HG03571 (cell line): ENCODE measurements around the gene SFTPA2.
"Not testable (repeated sequence)": the region's sequence is repeated elsewhere in the genome, so short reads cannot be mapped to it uniquely, and the experiment has no call there.

Experiments
- ATAC-seq: cut with Tn5 transposase; IDR thresholded peaks from one replicate; pipeline ENCODE4 v1.9.1; 2021; ENCODE audit not compliant: unreplicated experiment

Gene SFTPA2

GRCh38 chr10:79516532-79517205, 43.5 kb downstream of the SFTPA2 start:
- ATAC-seq = not testable (repeated sequence)

DNA sequence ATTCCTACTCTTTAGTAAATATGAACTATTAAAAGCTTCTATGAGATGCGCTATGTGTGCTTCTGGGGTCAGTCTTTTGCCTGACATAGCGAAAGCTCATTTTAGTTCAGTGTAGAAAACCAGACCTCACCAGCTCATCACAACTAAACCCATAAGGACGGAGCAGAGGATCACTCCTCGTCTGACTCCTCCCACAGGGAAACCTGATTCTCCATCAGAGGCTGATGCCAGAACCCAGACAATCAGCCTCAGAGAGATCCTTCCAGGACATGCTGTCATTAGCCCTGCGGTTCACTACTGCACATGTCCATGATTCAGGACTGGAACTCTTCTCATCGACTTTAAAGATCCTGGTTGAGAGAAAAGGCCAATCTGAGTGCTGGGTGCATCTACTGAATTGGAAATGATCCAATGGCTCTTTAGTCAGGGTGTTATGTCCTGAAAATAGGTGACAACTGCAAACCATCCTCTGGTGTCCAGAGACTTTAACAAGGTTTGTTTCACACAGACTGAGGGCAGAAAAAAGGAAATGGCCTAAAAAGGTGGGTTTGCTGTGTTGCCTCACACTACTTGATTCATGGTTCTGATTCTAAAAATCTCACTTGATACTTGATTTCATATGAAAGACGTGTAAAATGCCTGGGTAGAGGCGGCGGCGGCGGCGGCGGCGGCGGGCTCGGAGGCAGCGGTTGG, 48.2 kb downstream of the SFTPA2 start, which contains the start of gene EIF5AL1:
EIF5AL1 (plus strand) TSS at position 643 of the 693 bp plus-strand sequence. CDS start 117 bp downstream, outside the sequence.
- ATAC-seq = not testable (repeated sequence)

DNA sequence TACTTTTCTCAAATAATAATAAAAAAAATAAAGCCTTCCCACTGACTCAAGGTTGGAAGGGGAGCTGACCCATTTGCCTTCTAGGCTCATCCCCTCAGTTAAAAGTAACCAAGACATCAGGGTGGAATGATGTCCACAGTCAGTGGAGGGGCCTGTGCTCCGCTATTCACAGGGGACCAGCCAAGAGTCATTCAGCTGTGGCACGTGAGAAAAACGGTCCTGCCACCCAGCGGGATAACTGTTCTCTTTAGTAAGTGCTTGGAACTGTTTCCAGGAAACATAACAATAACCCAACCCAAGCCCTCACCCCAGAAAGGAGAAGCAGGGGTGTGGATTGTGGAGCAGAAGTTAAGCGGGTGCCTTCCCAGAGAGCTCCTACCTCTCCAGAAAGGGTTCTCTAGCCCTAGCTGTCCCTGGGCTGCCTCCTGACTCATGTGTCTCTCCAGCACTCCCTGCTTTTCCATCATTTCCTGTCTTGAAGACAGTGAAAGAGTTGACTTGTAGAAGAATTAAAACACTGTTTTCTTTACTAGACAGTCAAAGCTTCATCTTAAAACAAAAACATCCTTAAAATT, 50.2 kb downstream of the SFTPA2 start:
- not testable (repeated sequence) for ATAC-seq

DNA sequence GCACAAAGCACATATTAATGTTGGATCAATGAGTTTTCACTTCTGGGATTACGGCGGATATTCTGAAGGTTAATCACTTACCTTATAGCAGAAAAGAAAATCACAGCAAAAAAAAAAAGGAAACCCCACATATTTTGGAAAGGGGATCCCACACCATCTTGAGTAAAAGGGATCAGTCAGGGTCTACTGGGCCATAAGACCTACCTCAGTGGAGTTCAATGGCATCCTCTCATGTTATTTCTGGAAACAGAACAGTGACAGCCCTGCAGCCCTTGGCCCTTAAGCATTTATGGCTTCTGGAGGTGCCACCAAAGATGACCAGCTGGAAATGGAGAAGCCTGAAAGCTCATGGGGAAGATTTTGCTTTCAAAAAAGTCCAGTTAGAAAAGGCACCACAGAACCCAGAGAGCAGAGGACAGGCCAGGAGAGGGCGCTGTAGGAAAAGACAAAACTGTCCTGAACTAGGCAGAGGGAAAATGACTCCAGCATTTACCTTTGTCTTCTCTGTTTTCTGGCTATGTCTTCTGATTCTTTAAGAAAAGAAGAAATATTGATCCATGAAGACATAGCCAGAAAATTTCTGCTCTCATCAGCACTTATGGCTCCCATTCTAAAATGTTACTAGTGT, 50.8 kb downstream of the SFTPA2 start:
- ATAC-seq = not testable (repeated sequence)

DNA sequence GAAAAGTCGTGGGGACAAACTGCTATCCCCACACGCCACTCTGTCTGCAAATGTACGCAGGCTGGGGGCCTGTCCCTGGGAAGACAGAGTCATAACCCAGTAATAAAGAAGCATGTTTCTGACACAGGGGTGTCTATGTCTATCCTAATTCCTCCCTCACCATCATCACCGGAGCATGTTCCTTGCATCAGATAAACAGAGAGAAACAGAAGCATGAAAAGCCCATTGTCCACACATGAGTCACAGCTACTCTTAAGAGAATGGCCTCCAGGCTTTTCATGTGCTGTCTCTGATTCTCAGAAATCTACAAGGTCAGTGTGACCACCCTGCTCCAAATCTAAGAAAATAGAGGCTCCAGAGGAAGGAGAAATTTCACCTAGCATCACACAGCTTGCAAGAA, 52.0 kb downstream of the SFTPA2 start:
- ATAC-seq = not testable (repeated sequence)

GRCh38 chr10:79507440-79508167, 52.6 kb downstream of the SFTPA2 start:
- ATAC-seq = no peak
